Activated CD8-positive, alpha-beta memory T cell treated with anti-CD3 and anti-CD28 coated beads, Interleukin-2, amount 50 U/mL, for 4 hours (primary cell): ENCODE measurements around the gene EHHADH.
"Not testable (repeated sequence)": the region's sequence is repeated elsewhere in the genome, so short reads cannot be mapped to it uniquely, and the experiment has no call there.

Source experiments
- DNase-seq: peaks from one replicate; pipeline ENCODE4 v3.0.0-alpha.2; 2020

The EHHADH gene

GRCh38 chr3:185253645-185254410 is at the start of gene EHHADH:
TSS of gene EHHADH (minus strand) at chr3:185254049. CDS start at chr3:185254022, 27 bp downstream.
- DNase-seq = peak; percentile 56

- not testable (repeated sequence) for DNase-seq
Measured at GRCh38 chr3:185299918-185300426, 46.1 kb upstream of the EHHADH start.

GRCh38 chr3:185297867-185298266 is 44.0 kb upstream of the EHHADH start:
- no peak for DNase-seq

- DNase-seq = no peak
Measured at GRCh38 chr3:185292238-185292637, 38.4 kb upstream of the EHHADH start.

GRCh38 chr3:185290266-185290665 is 36.4 kb upstream of the EHHADH start:
- no peak for DNase-seq

- no peak for DNase-seq
Measured at GRCh38 chr3:185283374-185283935, 29.6 kb upstream of the EHHADH start.

DNA sequence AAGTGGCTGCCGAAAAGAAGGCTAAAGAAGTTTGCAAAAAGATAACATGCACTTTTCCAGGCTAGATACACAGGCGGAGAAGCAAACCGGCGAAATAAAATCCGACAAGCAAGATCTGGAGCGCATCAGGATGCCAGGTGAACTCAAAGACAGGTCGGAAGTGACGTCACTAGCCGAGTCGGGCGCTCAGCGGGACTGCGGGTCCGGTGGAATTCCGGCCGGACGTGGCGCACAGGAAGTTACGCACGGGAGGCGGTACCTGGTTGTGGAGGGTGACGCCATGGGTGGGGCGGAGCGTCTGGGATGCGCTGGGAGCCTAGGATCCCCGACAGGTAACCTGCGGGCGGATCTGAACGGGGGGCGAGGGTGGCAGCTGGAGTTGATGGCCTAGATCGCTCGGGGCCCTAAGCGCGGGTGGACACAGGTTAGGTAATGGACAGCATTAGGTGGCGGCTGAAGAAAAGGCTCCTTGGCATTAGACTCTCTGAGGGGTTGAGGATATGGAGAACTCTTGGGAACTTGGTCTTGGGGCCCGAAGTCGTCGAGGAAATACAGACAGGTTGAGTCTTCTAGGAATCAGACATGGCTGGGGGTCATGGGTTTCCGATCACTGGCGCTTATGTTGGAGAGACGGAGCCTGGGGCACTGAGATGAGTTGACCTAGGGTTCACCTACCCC is 29.0 kb upstream of the EHHADH start:
- peak; percentile 95 for DNase-seq

- DNase-seq = no peak
Measured at GRCh38 chr3:185280572-185281365, 26.9 kb upstream of the EHHADH start.

DNA sequence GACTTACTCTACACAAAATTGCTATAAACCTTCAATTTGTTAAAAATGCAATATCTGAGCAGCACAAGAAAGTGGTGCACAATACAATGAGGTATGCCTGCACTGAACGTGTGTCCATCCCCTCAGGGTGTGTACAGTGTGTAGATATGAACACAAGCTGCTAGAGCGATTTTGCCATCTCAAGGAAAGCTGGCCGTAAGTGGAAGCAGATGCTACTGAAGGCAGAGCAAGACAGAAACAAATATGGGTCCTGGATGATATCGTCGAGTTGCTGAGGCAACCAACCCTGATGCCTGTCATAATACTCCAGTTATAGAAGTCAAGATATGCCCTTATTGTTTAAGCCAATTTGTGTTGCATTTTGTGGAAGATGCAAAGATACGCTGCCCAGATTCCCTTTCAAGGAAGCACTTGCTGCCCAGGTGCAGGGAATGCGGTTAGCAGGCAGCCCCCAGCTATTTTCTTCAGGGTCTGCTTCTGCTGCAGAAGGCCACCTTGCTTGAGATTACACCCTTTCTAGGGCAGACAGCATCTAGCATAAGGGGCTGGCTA is 25.8 kb upstream of the EHHADH start:
- no peak for DNase-seq

GRCh38 chr3:185276415-185276814 is 22.6 kb upstream of the EHHADH start:
- DNase-seq = no peak

DNA sequence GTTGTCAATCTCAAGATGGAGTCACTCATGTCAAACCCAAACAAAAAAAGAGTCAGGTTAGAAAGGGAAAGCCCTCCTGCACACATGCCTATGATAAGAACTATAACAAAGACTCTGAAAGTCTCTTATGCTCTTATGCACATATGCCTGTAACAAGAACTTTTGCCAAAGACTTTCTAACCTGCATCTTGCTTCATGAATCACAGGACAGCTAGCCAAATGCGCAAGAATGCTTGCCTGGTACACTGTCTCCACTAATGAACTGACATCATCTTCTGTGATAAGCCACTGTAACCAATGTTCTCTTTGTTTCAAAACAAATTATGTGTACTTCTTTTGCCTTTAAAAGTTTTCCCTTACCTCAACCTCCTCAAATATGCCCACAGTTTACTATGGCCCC is 18.2 kb upstream of the EHHADH start:
- no peak for DNase-seq

- DNase-seq = no peak
Measured at GRCh38 chr3:185270956-185271332, 17.1 kb upstream of the EHHADH start.

DNA sequence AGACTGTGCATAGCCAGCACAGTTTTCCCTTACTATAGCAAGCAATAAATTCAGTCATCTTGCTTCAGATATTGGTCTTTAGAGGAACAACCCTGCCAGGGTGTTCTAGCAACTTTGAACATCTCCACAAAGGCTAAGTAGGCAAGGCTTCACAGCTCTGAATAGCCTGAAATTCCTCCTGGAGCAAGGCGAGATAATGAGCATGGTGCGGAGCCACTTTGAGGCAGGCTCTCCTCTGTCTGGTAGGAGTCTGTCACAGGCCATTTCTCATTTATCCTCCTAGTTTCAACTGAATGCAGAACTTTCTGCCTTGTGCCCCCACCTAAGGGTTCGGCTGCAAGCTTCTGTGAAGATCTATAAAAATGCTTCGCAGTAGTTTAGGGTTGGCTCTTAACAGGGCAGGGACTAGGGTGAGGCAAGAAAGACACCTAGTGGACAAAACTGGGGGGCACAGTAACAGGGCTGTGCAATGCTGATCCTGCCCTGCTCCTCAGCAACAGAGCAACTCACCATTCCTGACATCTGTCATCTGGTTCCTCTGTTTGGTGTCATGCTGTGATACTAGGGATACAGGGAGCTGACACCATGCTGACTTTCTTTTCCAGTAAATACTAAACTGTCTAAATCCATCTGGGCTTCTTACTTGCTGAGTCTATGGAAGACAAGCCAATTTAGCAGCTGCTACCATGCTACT is 16.6 kb upstream of the EHHADH start:
- DNase-seq = no peak

- DNase-seq = no peak
Measured at GRCh38 chr3:185268194-185268962, 14.5 kb upstream of the EHHADH start.

- DNase-seq = no peak
Measured at GRCh38 chr3:185267193-185267592, 13.3 kb upstream of the EHHADH start.

- DNase-seq = no peak
Measured at GRCh38 chr3:185264849-185265553, 11.2 kb upstream of the EHHADH start.

- DNase-seq = no peak
Measured at GRCh38 chr3:185263423-185263822, 9.6 kb upstream of the EHHADH start.

DNA sequence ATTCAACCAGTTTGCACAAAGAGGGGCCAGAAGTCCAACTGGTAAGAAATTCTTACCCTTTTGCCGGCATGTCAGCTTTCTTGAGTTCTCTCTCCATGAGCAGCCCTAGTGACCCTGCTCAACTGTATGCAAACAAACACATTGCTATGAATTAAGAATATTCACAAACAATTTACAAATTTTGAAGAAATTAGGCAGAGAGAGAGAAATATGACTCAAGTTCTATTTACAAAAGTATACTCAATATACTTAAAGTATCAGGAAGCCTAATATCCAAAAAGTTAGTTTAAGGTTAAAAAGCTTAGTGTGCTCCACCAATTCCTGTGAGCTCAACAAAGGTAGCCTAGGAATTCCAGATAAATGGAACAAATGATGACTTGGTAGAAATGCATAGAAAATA is 3.5 kb upstream of the EHHADH start:
- DNase-seq = no peak

- DNase-seq = no peak
Measured at GRCh38 chr3:185254799-185255198, 950 bp upstream of the EHHADH start.

GRCh38 chr3:185253133-185253532 is 716 bp downstream of the EHHADH start:
- DNase-seq = not testable (repeated sequence)

DNA sequence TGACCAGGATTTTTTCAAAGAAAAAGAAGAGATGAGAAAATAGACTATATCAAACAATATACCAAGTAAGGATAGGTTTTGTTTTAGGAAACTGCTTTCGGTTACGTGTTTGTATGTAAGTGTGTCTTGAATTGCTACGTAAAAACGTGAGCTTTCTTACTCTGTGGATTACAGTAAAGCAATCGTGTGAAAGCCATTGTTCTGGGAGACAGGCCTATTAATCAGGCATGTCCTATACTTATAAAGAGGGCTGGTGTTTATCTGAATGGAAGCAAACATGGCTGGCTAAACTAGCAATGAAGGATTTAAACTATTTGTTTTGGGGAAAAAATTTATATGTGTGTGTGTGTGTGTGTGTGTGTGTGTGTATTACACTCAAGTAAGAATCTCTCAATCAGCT is 2.6 kb downstream of the EHHADH start:
- no peak for DNase-seq
